Measurements from ENCODE around the gene SMYD2.

Gene SMYD2

GRCh38 chr1:214330222-214330621 lies 49.3 kb downstream of the SMYD2 start:
- no peak for DNase-seq

- DNase-seq, result no peak
Observed at GRCh38 chr1:214330715-214331114, 49.8 kb downstream of the SMYD2 start.

- DNase-seq, result no peak
Observed at GRCh38 chr1:214331180-214331579, 50.2 kb downstream of the SMYD2 start.

- DNase-seq, result peak; percentile 65
Observed at GRCh38 chr1:214331827-214332423, 51.0 kb downstream of the SMYD2 start.

GRCh38 chr1:214332946-214333798 lies 52.2 kb downstream of the SMYD2 start:
- peak; percentile 53 for DNase-seq

- DNase-seq, result no peak
Observed at GRCh38 chr1:214335567-214335966, 54.6 kb downstream of the SMYD2 start.

- no peak for DNase-seq
Observed at GRCh38 chr1:214337015-214337414, 56.1 kb downstream of the SMYD2 start.

GRCh38 chr1:214337511-214337910 lies 56.6 kb downstream of the SMYD2 start:
- DNase-seq, result no peak

- DNase-seq, result no peak
Observed at GRCh38 chr1:214338212-214338611, 57.3 kb downstream of the SMYD2 start.

- no peak for DNase-seq
Observed at GRCh38 chr1:214341459-214341858, 60.5 kb downstream of the SMYD2 start.

- DNase-seq, result no peak
Observed at GRCh38 chr1:214341932-214342331, 61.0 kb downstream of the SMYD2 start.

GRCh38 chr1:214342525-214342924 lies 61.6 kb downstream of the SMYD2 start:
- DNase-seq, result no peak

- no peak for DNase-seq
Observed at GRCh38 chr1:214344897-214345296, 63.9 kb downstream of the SMYD2 start.

- DNase-seq, result no peak
Observed at GRCh38 chr1:214349008-214349407, 68.0 kb downstream of the SMYD2 start.

- DNase-seq, result no peak
Observed at GRCh38 chr1:214349781-214350180, 68.8 kb downstream of the SMYD2 start.

GRCh38 chr1:214351551-214352277 lies 70.8 kb downstream of the SMYD2 start:
- DNase-seq, result no peak

- DNase-seq, result no peak
Observed at GRCh38 chr1:214352838-214353237, 71.9 kb downstream of the SMYD2 start.

GRCh38 chr1:214354440-214355148 lies 73.6 kb downstream of the SMYD2 start:
- DNase-seq, result no peak

GRCh38 chr1:214360116-214360515 lies 79.2 kb downstream of the SMYD2 start:
- DNase-seq, result no peak

- no peak for DNase-seq
Observed at GRCh38 chr1:214360525-214361164, 79.7 kb downstream of the SMYD2 start.

GRCh38 chr1:214361636-214362035 lies 80.7 kb downstream of the SMYD2 start:
- DNase-seq, result no peak

GRCh38 chr1:214362188-214362882 lies 81.4 kb downstream of the SMYD2 start:
- no peak for DNase-seq

Measured in RPMI8226 (cell line).